Small intestine (tissue), 7 donors: ENCODE results near the gene TOM1. TPM values are rescaled to one million over a fixed set of nuclear protein-coding genes. Genes with fewer than 3 reads are reported as not detected.
A peak's percentile ranks its signal among the peaks of the same experiment; 100 is the strongest.
"Not testable (repeated sequence)": the region's sequence is repeated elsewhere in the genome, so short reads cannot be mapped to it uniquely, and the experiment has no call there.

Experiments
- DNase-seq, 2 donors: peaks; one replicate each; pipeline versions ENCODE4 v3.0.0 to v3.0.0-alpha.2; 2013
- FAIRE-seq: peaks from 2 replicates; lab custom pipeline; 2012; peaks lifted over from hg19 to GRCh38; lab: Jason Lieb, UNC
- H3K27ac ChIP-seq, 3 donors: one replicate each; pipeline ENCODE4 v1.5.1; 2013; ENCODE audit warnings: low read length in 2 of 3, mild to moderate bottlenecking in 2 of 3, control low read depth in 1 of 3, inconsistent platforms in 1 of 3, low read depth in 1 of 3, moderate library complexity in 1 of 3
- H3K27me3 ChIP-seq, 3 donors: one replicate each; pipeline ENCODE4 v1.6.1; 2013; ENCODE audit warnings: low read length in 3 of 3, inconsistent platforms in 1 of 3; ENCODE audit not compliant: control insufficient read depth in 3 of 3, insufficient read depth in 3 of 3
- H3K36me3 ChIP-seq, 3 donors: one replicate each; pipeline ENCODE4 v1.6.1; 2013; ENCODE audit warnings: low read length in 3 of 3, inconsistent platforms in 1 of 3, low read depth in 1 of 3, mild to moderate bottlenecking in 1 of 3, moderate library complexity in 1 of 3; ENCODE audit not compliant: control insufficient read depth in 3 of 3, insufficient read depth in 2 of 3
- H3K4me1 ChIP-seq, 3 donors: one replicate each; pipeline ENCODE4 v1.6.1; 2013; ENCODE audit warnings: low read length in 2 of 3, inconsistent platforms in 1 of 3, low read depth in 1 of 3, mild to moderate bottlenecking in 1 of 3, moderate library complexity in 1 of 3; ENCODE audit not compliant: control insufficient read depth in 3 of 3, insufficient read depth in 2 of 3
- H3K4me3 ChIP-seq, 3 donors: one replicate each; pipeline ENCODE4 v1.5.1; 2013; ENCODE audit warnings: low read length in 3 of 3, control low read depth in 1 of 3, inconsistent platforms in 1 of 3, low read depth in 1 of 3, mild to moderate bottlenecking in 1 of 3, moderate library complexity in 1 of 3
- H3K9me3 ChIP-seq, 2 donors: one replicate each; pipeline ENCODE4 v1.6.1; 2013; ENCODE audit warnings: low read depth in 1 of 2, low read length in 1 of 2; ENCODE audit not compliant: control insufficient read depth in 2 of 2, insufficient read depth in 1 of 2
- WGBS, 3 donors: extraction: QIAGEN DNeasy Blood & Tissue Kit; methylation state at CpG; one replicate each; pipeline ENCODE4 v1.1.7; 2013; 5-methylcytosine and 5-hydroxymethylcytosine counted together
- polyA plus RNA-seq, 4 donors: library from polyadenylated mRNA; stranded (reverse) in 3 of 4; unstranded in 1 of 4; fragments of 200-250 nt in 3 of 4; fragments of 120-200 nt in 1 of 4; gene quantifications; one replicate each; pipeline versions ENCODE4 v1.2.1 to v1.2.3, GENCODE V29; 2013
- donor health status: healthy with polysubstance abuse.
- donor health status: control.
- donor health status: control.
- donor health status: Bipolar disorder and iron deficiency.
- donor health status: healthy.

The TOM1 gene
- polyA plus RNA-seq, 4 donors = 46.6 to 112 (median 91.0) TPM

- 77 to 84% (median 82%) methylated on average over 4 of the region's 4 CpGs for WGBS, 3 donors
- H3K27ac ChIP-seq = no peak overlapping the region
- no peak for FAIRE-seq
- no peak overlapping the region for H3K4me3 ChIP-seq
- no peak for DNase-seq
- no peaks in the 10 kb centered on the region for H3K9me3 ChIP-seq
- H3K27me3 ChIP-seq = no peaks in the 10 kb centered on the region
- H3K36me3 ChIP-seq = peaks cover 0 to 3% (median 0%) of the 10 kb centered on the region in 3 donors
- H3K4me1 ChIP-seq = peaks cover 0 to 27% (median 0%) of the 10 kb centered on the region in 3 donors
Observed at GRCh38 chr22:35354068-35354467, 54.4 kb downstream of the TOM1 start.

- Histone ChIP-seq H3K27ac (no peak overlapping the region), H3K4me1 (peaks cover 0 to 10% (median 2%) of the 10 kb centered on the region in 3 donors), H3K27me3 (no peaks in the 10 kb centered on the region), H3K36me3 (no peaks in the 10 kb centered on the region), H3K9me3 (no peaks in the 10 kb centered on the region), H3K4me3 (no peak overlapping the region)
- WGBS, 3 donors = 65 to 85% (median 67%) methylated on average over 6 of the region's 6 CpGs
- FAIRE-seq (no peak), DNase-seq (no peak)
Observed at GRCh38 chr22:35357883-35358621, 58.4 kb downstream of the TOM1 start.

- Histone ChIP-seq H3K4me3 (no peak overlapping the region), H3K9me3 (no peaks in the 10 kb centered on the region), H3K36me3 (no peaks in the 10 kb centered on the region), H3K4me1 (peaks cover 0 to 10% (median 2%) of the 10 kb centered on the region in 3 donors), H3K27ac (no peak overlapping the region), H3K27me3 (no peaks in the 10 kb centered on the region)
- WGBS, 3 donors = 86 to 92% (median 88%) methylated on average over 9 of the region's 9 CpGs
- DNase-seq (no peak), FAIRE-seq (no peak)
Observed at GRCh38 chr22:35359380-35360065, 59.8 kb downstream of the TOM1 start.

GRCh38 chr22:35361001-35361558 lies 61.4 kb downstream of the TOM1 start:
- peak; percentile 61 to 82 for DNase-seq
- peak overlapping the region in 1 of 3 donors; percentile 27 for H3K27ac ChIP-seq

GRCh38 chr22:35363566-35364086 lies 63.9 kb downstream of the TOM1 start:
- peaks cover 0 to 27% (median 6%) of the 10 kb centered on the region in 3 donors for H3K4me1 ChIP-seq
- peak overlapping the region in 2 of 3 donors; percentile 85 to 94 for H3K27ac ChIP-seq
- WGBS, 3 donors = 14 to 68% (median 50%) methylated on average over 11 of the region's 11 CpGs
- FAIRE-seq (no peak), DNase-seq (peak in 1 of 2 donors; percentile 89)
- no peaks in the 10 kb centered on the region for H3K36me3 ChIP-seq
- H3K27me3 ChIP-seq = no peaks in the 10 kb centered on the region
- H3K4me3 ChIP-seq = no peak overlapping the region
- H3K9me3 ChIP-seq = no peaks in the 10 kb centered on the region

More at GRCh38 chr22:35361001-35361558, 61.4 kb downstream of the TOM1 start:
- no peak for FAIRE-seq
- WGBS, 3 donors = 8 to 51% (median 29%) methylated on average over 6 of the region's 6 CpGs
- H3K27me3 ChIP-seq = no peaks in the 10 kb centered on the region
- no peaks in the 10 kb centered on the region for H3K9me3 ChIP-seq
- no peak overlapping the region for H3K4me3 ChIP-seq
- H3K4me1 ChIP-seq = peaks cover 0 to 10% (median 6%) of the 10 kb centered on the region in 3 donors
- no peaks in the 10 kb centered on the region for H3K36me3 ChIP-seq

- not testable (repeated sequence) for H3K36me3 ChIP-seq, H3K27me3 ChIP-seq, FAIRE-seq, H3K9me3 ChIP-seq, H3K4me3 ChIP-seq
- H3K4me1 ChIP-seq = peaks cover 0 to 30% (median 6%) of the 10 kb centered on the region in 3 donors
- DNase-seq = peak in 1 of 2 donors; percentile 60
- WGBS, 3 donors = 65 to 70% (median 66%) methylated on average over 7 of the region's 7 CpGs
- H3K27ac ChIP-seq = peak overlapping the region in 2 of 3 donors; percentile 85 to 94
Observed at GRCh38 chr22:35364230-35364629, 64.5 kb downstream of the TOM1 start.

- DNase-seq (peak; percentile 67 to 81), FAIRE-seq (no peak)
- Histone ChIP-seq H3K27me3 (no peaks in the 10 kb centered on the region), H3K27ac (peak overlapping the region; percentile 39 to 88 (median 65)), H3K4me1 (peaks cover 0 to 24% (median 6%) of the 10 kb centered on the region in 3 donors), H3K9me3 (no peaks in the 10 kb centered on the region), H3K4me3 (no peak overlapping the region), H3K36me3 (no peaks in the 10 kb centered on the region)
- WGBS, 3 donors = 11 to 47% (median 21%) methylated on average over 9 of the region's 9 CpGs
Observed at GRCh38 chr22:35367331-35367886, 67.7 kb downstream of the TOM1 start.

GRCh38 chr22:35368386-35368785 lies 68.7 kb downstream of the TOM1 start:
- Histone ChIP-seq H3K27me3 (no peaks in the 10 kb centered on the region), H3K27ac (peak overlapping the region in 2 of 3 donors; percentile 39 to 51), H3K4me3 (no peak overlapping the region), H3K4me1 (peaks cover 0 to 24% (median 6%) of the 10 kb centered on the region in 3 donors), H3K9me3 (no peaks in the 10 kb centered on the region), H3K36me3 (no peaks in the 10 kb centered on the region)
- WGBS, 3 donors = 25 to 60% (median 33%) methylated on average over 5 to 6 of the region's 6 CpGs
- DNase-seq (peak in 1 of 2 donors; percentile 50), FAIRE-seq (no peak)
